ENCODE measurements around the gene ECHDC3. TPM values are rescaled to one million over a fixed set of nuclear protein-coding genes. Genes with fewer than 3 reads are reported as not detected.

ECHDC3 gene
- total RNA-seq = 100 to 1,000 TPM in 2 of 3 donors, 10 to 100 TPM in 1; 62.6 to 256 (median 132) TPM

DNA sequence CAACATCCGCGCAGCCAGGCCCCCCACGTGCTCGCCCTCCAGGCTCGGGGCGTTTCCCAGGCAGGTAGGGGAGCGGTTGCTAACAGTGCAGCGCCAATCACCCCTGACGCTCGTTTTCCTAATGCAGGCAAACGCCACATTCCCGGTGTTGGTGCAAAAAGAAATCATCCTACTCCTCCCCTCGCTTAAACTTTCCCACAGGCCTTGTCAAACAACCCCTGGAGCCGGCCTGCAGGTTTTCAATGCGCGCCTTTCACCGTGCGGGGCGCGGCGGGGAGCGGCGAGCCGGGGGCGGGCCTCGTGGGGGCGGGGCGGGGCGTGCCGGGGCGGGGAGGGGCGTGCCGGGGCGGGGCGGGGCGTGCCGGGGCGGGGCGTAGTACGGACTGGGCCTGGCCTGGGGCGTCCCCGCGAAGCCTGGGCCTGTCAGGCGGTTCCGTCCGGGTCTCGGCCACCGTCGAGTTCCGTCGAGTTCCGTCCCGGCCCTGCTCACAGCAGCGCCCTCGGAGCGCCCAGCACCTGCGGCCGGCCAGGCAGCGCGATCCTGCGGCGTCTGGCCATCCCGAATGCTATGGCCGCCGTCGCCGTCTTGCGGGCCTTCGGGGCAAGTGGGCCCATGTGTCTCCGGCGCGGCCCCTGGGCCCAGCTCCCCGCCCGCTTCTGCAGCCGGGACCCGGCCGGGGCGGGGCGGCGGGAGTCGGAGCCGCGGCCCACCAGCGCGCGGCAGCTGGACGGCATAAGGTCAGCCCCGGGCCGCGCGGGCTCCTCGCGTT lies at the start of gene ECHDC3:
Gene ECHDC3, plus strand, starts transcription at position 374 of the 770 bp plus-strand sequence. Its CDS starts 195 bp downstream, at position 569.
- Histone ChIP-seq H3K27me3 (no peaks in the 10 kb centered on the region), H3K9me3 (no peaks in the 10 kb centered on the region)

DNA sequence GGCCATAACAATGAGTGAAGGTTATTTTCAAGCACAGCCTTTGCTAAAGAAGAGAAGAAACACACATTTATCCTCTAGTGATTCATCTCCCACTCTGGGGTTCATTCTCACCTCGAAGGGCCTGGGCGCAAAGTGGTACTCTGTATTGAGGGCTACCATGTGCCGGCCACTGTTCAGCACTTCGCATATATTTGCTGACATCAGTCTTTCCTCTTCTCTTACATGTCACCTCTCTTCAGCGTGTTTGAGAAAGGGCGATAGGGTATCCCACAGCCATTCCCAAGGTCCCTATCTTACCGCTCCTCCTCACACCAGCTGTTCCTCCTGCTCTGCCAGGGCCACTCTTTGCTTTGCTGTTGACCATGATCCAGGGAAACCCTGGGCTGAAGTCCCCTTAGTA lies 48.8 kb upstream of the ECHDC3 start:
- no peaks in the 10 kb centered on the region for H3K36me3 ChIP-seq
- H3K27ac ChIP-seq = no peak overlapping the region
- no peak for DNase-seq (ENCODE audit: low spot score in 2 of 2)
- no peak overlapping the region for H3K4me3 ChIP-seq
- H3K27me3 ChIP-seq = no peaks in the 10 kb centered on the region
- TF ChIP-seq POLR2AphosphoS5 (IDR thresholded peaks at IDR 0.05) (no peak), POLR2A (IDR thresholded peaks at IDR 0.05) (no peak)
- TF ChIP-seq, protein P1, sequence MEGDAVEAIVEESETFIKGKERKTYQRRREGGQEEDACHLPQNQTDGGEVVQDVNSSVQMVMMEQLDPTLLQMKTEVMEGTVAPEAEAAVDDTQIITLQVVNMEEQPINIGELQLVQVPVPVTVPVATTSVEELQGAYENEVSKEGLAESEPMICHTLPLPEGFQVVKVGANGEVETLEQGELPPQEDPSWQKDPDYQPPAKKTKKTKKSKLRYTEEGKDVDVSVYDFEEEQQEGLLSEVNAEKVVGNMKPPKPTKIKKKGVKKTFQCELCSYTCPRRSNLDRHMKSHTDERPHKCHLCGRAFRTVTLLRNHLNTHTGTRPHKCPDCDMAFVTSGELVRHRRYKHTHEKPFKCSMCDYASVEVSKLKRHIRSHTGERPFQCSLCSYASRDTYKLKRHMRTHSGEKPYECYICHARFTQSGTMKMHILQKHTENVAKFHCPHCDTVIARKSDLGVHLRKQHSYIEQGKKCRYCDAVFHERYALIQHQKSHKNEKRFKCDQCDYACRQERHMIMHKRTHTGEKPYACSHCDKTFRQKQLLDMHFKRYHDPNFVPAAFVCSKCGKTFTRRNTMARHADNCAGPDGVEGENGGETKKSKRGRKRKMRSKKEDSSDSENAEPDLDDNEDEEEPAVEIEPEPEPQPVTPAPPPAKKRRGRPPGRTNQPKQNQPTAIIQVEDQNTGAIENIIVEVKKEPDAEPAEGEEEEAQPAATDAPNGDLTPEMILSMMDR (IDR thresholded peaks at IDR 0.05) = no peak
- H3K4me1 ChIP-seq = no peaks in the 10 kb centered on the region
- intact Hi-C loops (cut with DNase I; ENCODE audit: low total_unique reads) = no loop called here
- no peaks in the 10 kb centered on the region for H3K9me3 ChIP-seq

More for the DNA sequence above, at the start of gene ECHDC3:
- H3K27ac ChIP-seq = peak within 1 kb of the TSS; percentile 86 to 88
- TF ChIP-seq, protein P1 (IDR thresholded peaks at IDR 0.05) = no peak
- TF ChIP-seq POLR2AphosphoS5 (IDR thresholded peaks at IDR 0.05) = peak in 1 of 3 donors; percentile 62
- peak in 1 of 2 donors; percentile 65 for DNase-seq (ENCODE audit: low spot score in 2 of 2)
- no peaks in the 10 kb centered on the region for H3K4me1 ChIP-seq
- peak within 1 kb of the TSS; percentile 48 to 86 (median 74) for H3K4me3 ChIP-seq
- H3K36me3 ChIP-seq = no peaks in the 10 kb centered on the region
- intact Hi-C loops (cut with DNase I; ENCODE audit: low total_unique reads) = no loop called here

DNA sequence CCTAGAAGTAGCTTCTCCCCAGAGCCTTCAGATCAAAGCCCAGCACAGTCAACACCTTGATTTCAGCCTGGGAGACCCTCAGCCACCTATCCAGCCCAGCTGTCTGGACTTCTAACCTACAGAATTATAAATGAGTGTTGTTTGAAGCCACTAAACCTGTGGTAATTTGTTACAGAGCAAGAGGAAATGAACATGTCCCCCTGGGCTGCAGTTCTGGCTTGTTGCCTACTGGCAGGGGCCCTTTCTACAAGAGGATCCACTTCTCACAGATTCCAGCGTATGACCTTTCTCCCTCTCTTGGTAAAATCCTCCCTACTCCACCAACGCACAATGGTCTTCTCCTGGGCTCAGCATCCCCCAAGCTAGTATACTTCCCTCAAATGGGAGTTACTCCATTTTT lies 46.4 kb upstream of the ECHDC3 start:
- intact Hi-C loops (cut with DNase I; ENCODE audit: low total_unique reads) = no loop called here
- no peak overlapping the region for H3K27ac ChIP-seq
- H3K4me1 ChIP-seq = no peaks in the 10 kb centered on the region
- no peaks in the 10 kb centered on the region for H3K9me3 ChIP-seq
- no peaks in the 10 kb centered on the region for H3K27me3 ChIP-seq
- no peaks in the 10 kb centered on the region for H3K36me3 ChIP-seq
- no peak for TF ChIP-seq POLR2A (IDR thresholded peaks at IDR 0.05)
- no peak for TF ChIP-seq POLR2AphosphoS5 (IDR thresholded peaks at IDR 0.05)
- TF ChIP-seq, protein P1 (IDR thresholded peaks at IDR 0.05) = no peak
- no peak overlapping the region for H3K4me3 ChIP-seq
- DNase-seq (ENCODE audit: low spot score in 2 of 2) = no peak

DNA sequence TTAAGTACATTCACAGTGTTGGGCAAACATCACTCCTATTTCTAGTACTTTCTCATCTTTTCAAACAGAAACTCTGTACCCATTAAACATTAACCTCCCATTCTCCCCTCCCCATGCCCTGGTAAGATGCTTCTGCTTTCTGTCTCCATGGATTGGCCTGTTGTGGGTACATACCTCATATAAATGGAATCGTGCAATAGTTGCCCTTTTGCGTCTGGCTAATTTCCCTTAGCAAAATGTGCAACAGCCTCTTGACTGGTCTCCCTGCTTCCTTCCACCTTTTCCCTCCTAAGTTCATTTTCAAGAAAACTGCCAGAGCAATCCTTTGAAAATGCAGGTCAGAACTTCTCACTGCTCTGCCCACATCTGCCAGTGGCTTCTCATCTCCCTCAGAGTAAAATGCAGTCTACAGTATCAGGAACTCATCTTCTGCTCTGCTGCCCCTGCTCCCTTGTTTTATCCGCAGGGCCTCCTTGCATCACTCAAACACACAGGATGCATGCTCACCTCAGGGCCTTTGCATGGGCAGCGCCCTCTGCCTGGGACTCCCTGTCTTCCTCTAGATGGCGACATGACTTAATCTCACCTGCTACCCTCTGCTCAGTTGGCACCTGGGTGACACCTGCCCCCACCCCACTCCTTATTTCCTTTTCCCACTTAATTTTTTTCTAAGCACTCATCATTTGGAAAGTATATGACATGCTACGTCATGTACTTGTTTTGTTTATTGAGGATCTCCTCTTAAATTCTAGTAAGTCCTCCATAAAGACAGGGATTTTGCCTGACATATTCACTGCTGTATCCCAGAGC lies 44.3 kb upstream of the ECHDC3 start:
- no peaks in the 10 kb centered on the region for H3K4me1 ChIP-seq
- H3K9me3 ChIP-seq = no peaks in the 10 kb centered on the region
- no peaks in the 10 kb centered on the region for H3K27me3 ChIP-seq
- no peak overlapping the region for H3K4me3 ChIP-seq
- no peaks in the 10 kb centered on the region for H3K36me3 ChIP-seq
- DNase-seq (ENCODE audit: low spot score in 2 of 2) = no peak
- H3K27ac ChIP-seq = no peak overlapping the region
- intact Hi-C loops (cut with DNase I; ENCODE audit: low total_unique reads) = no loop called here
- no peak for TF ChIP-seq POLR2A (IDR thresholded peaks at IDR 0.05)
- no peak for TF ChIP-seq POLR2AphosphoS5 (IDR thresholded peaks at IDR 0.05)
- TF ChIP-seq, protein P1 (IDR thresholded peaks at IDR 0.05) = no peak

Data from breast epithelium (tissue), 4 donors.